Osteocyte (in vitro differentiated cells): ENCODE measurements around the gene CCL1. TPM values are rescaled to one million over a fixed set of nuclear protein-coding genes. Genes with fewer than 3 reads are reported as not detected.

Experiments
- DNase-seq: peaks from one replicate; pipeline ENCODE4 v3.0.0; 2021; ENCODE audit warnings: mixed read lengths; ENCODE audit not compliant: unreplicated experiment; ENCODE audit errors: extremely low spot score
- H3K27ac Mint-ChIP-seq: one replicate; pipeline ENCODE4 v1.8.0; 2021; ENCODE audit warnings: mild to moderate bottlenecking, mixed read lengths; ENCODE audit not compliant: unreplicated experiment
- H3K27me3 Mint-ChIP-seq: one replicate; pipeline ENCODE4 v1.8.0; 2021; ENCODE audit warnings: mixed read lengths; ENCODE audit not compliant: unreplicated experiment
- H3K36me3 Mint-ChIP-seq: one replicate; pipeline ENCODE4 v1.8.0; 2021; ENCODE audit warnings: mixed read lengths; ENCODE audit not compliant: unreplicated experiment
- H3K4me1 Mint-ChIP-seq: one replicate; pipeline ENCODE4 v1.8.0; 2021; ENCODE audit warnings: mixed read lengths; ENCODE audit not compliant: unreplicated experiment
- H3K4me3 Mint-ChIP-seq: one replicate; pipeline ENCODE4 v1.8.0; 2021; ENCODE audit warnings: mild to moderate bottlenecking, moderate library complexity, mixed read lengths; ENCODE audit not compliant: unreplicated experiment
- H3K9me3 Mint-ChIP-seq: one replicate; pipeline ENCODE4 v1.8.0; 2021; ENCODE audit warnings: mixed read lengths; ENCODE audit not compliant: unreplicated experiment
- total RNA-seq: library from RNA; stranded (reverse); gene quantifications from 2 replicates; pipeline ENCODE4 v1.2.1, GENCODE V29; 2021
- TF ChIP-seq, protein P1 (sequence below): fragments of 200-600 bp; sonication (generic); IDR thresholded peaks from 2 replicates; pipeline ENCODE4 v1.5.0; 2021; ENCODE audit warnings: antibody characterized with exemption, mild to moderate bottlenecking, moderate library complexity

Gene CCL1
- total RNA-seq, 1 donor from 2014 or later: not detected

DNA sequence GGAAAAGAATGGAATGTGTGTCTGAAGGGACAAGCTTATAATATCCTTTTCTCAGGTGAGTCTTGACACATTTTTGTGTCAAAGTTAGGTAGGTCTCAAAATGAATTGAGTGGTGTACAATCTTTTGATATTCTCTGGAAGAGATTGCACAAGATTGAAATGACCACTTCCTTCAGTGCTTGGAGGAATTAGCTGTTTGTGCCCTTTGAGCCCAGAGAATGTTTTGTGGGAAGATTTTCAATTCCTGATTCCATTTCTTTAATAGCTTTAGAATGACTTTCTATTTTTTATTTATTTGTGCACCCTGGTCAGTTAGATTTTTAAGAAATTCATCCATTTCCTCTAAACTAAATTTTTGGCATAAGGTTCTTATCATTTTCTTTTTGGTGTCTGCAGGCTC, 8.4 kb downstream of the CCL1 start:
- Mint-ChIP-seq H3K27ac (no peak overlapping the region), H3K36me3 (no peaks in the 10 kb centered on the region), H3K4me3 (no peak overlapping the region), H3K4me1 (peaks cover 3% of the 10 kb centered on the region), H3K9me3 (peaks cover 5% of the 10 kb centered on the region), H3K27me3 (peaks cover 19% of the 10 kb centered on the region)
- DNase-seq: no peak
- TF ChIP-seq, protein P1, sequence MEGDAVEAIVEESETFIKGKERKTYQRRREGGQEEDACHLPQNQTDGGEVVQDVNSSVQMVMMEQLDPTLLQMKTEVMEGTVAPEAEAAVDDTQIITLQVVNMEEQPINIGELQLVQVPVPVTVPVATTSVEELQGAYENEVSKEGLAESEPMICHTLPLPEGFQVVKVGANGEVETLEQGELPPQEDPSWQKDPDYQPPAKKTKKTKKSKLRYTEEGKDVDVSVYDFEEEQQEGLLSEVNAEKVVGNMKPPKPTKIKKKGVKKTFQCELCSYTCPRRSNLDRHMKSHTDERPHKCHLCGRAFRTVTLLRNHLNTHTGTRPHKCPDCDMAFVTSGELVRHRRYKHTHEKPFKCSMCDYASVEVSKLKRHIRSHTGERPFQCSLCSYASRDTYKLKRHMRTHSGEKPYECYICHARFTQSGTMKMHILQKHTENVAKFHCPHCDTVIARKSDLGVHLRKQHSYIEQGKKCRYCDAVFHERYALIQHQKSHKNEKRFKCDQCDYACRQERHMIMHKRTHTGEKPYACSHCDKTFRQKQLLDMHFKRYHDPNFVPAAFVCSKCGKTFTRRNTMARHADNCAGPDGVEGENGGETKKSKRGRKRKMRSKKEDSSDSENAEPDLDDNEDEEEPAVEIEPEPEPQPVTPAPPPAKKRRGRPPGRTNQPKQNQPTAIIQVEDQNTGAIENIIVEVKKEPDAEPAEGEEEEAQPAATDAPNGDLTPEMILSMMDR: no peak

DNA sequence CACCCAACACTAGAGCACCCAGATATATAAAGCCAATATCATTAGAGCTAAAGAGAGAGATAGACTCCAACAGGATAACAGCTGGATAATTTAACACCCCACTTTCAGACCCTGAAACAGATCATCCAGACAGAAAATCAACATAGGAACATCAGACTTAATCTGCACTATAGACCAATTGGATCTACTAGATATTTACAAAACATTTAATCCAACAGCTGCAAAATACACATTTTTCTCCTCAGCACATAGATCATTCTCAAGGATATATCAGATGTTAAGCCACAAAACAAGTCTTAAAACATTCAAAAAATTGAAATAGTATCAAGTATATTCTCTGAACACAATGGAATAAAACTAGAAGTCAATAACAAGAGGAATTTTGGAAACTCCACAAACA, 10.8 kb downstream of the CCL1 start:
- no peaks in the 10 kb centered on the region for H3K36me3 Mint-ChIP-seq
- no peak overlapping the region for H3K27ac Mint-ChIP-seq
- no peak for DNase-seq
- TF ChIP-seq, protein P1: no peak
- peaks cover 5% of the 10 kb centered on the region for H3K9me3 Mint-ChIP-seq
- peaks cover 3% of the 10 kb centered on the region for H3K4me1 Mint-ChIP-seq
- peaks cover 24% of the 10 kb centered on the region for H3K27me3 Mint-ChIP-seq
- H3K4me3 Mint-ChIP-seq: no peak overlapping the region

GRCh38 chr17:34351096-34351495, 11.9 kb downstream of the CCL1 start:
- Mint-ChIP-seq H3K4me1 (peaks cover 5% of the 10 kb centered on the region), H3K36me3 (no peaks in the 10 kb centered on the region), H3K27me3 (peaks cover 24% of the 10 kb centered on the region), H3K9me3 (peaks cover 5% of the 10 kb centered on the region), H3K27ac (no peak overlapping the region), H3K4me3 (no peak overlapping the region)
- TF ChIP-seq, protein P1: no peak
- DNase-seq: no peak

DNA sequence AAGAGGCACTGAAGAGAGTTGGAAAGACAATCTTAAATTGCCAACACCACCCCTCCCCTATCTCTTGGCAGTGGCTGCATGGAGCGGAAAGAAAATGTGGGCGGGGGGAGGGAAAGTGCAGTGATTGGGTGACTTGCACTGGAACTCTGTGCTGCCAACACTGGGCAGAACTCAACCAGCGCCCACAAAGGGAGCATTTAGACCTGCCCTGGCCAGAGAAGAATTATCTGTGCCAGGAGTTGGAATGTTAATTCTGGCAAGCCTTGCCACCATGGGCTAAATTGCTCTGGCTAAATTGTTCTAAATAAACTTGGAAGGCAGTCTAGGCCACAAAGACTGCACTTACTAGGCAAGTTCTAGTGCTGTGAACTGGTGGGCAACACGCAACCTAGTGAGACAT, 13.3 kb downstream of the CCL1 start:
- Mint-ChIP-seq H3K27me3 (peaks cover 24% of the 10 kb centered on the region), H3K4me3 (no peak overlapping the region), H3K4me1 (peaks cover 4% of the 10 kb centered on the region), H3K36me3 (no peaks in the 10 kb centered on the region), H3K27ac (no peak overlapping the region), H3K9me3 (peaks cover 5% of the 10 kb centered on the region)
- DNase-seq: no peak
- TF ChIP-seq, protein P1: no peak

- peaks cover 27% of the 10 kb centered on the region for H3K27me3 Mint-ChIP-seq
Observed at GRCh38 chr17:34347063-34347462, 16.0 kb downstream of the CCL1 start.

More at GRCh38 chr17:34347063-34347462, 16.0 kb downstream of the CCL1 start:
- no peaks in the 10 kb centered on the region for H3K9me3 Mint-ChIP-seq
- no peak for DNase-seq
- H3K4me3 Mint-ChIP-seq: no peak overlapping the region
- no peak overlapping the region for H3K27ac Mint-ChIP-seq
- peaks cover 3% of the 10 kb centered on the region for H3K4me1 Mint-ChIP-seq
- no peaks in the 10 kb centered on the region for H3K36me3 Mint-ChIP-seq
- TF ChIP-seq, protein P1: no peak
